ENCODE data around the gene BATF.

DNA sequence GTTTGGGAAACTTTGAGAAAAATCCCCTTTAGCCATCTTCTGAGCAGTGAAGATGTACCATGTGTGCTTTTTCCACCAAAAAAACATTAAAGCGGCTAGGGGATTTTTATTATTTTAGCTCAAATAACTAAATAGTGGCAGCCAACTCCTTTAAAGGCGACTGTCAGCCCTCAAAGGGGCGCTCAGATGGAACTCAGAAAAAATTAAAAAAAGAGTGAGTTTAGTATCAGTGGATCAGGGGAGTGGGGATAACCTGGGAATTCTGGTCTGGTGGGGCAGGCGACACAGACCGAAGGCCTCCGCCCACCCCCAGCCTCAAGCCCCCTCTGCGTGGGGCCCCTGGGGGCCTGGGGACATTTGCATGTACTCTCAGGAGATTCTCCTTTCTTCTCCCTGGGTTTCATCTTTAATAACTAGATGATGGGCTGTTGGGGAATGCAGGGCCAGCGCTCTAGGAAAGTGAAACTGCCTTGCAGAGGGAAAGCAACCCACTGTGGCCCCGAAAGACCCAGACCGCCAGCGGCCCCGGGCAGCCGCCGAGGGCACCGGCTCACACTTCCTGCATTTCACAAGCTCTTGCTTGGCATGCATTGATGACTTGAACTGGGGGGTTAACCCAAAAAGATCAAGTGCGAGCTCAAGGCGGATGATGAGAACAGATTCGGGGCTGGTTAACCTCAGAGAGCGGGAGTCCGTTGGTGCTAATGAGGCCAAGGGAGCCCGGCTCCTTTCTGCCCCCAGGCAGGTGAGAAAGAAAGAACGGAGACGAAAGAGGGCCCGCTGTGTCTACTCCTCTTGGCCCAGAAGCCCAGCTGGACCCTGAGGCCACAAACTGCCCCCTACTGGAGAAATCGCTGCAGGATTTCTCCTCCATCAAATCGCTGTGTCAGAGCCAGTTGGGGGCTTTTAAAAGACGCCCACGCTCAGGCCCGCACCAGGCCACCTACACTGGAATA, 7.3 kb upstream of the BATF start:
- TF ChIP-seq POLR2AphosphoS5 (IDR thresholded peaks at IDR 0.05; ENCODE audit: low read depth, low read length) (no peak), POLR2A (IDR thresholded peaks at IDR 0.05; ENCODE audit: low read depth, low read length) (no peak; the same call in 1 of the 2 replicates), TAF1 (IDR thresholded peaks at IDR 0.05; ENCODE audit: borderline replicate concordance, low read depth, low read length) (no peak; the same call in 1 of the 2 replicates)
